ENCODE data around the gene CD48.
"Not testable (repeated sequence)": the region's sequence is repeated elsewhere in the genome, so short reads cannot be mapped to it uniquely, and the experiment has no call there.

The CD48 gene

GRCh38 chr1:160657250-160657781 lies 54.3 kb downstream of the CD48 start:
- no peak overlapping the region for H3K4me3 ChIP-seq (ENCODE audit: control insufficient read depth, low read depth, low read length)
- TF ChIP-seq CTCF (conservative IDR thresholded peaks at IDR 0.05; ENCODE audit: control insufficient read depth, insufficient read depth, low read depth, low read length) = no peak
- DNase-seq (ENCODE audit: low read depth) = no peak

- no peak for DNase-seq (ENCODE audit: low read depth)
- no peak for TF ChIP-seq CTCF (conservative IDR thresholded peaks at IDR 0.05; ENCODE audit: control insufficient read depth, insufficient read depth, low read depth, low read length)
- H3K4me3 ChIP-seq (ENCODE audit: control insufficient read depth, low read depth, low read length) = no peak overlapping the region
Measured at GRCh38 chr1:160656737-160657136, 54.9 kb downstream of the CD48 start.

GRCh38 chr1:160653620-160654016 lies 58.0 kb downstream of the CD48 start:
- no peak for DNase-seq (ENCODE audit: low read depth)
- no peak for TF ChIP-seq CTCF (conservative IDR thresholded peaks at IDR 0.05; ENCODE audit: control insufficient read depth, insufficient read depth, low read depth, low read length)
- no peak overlapping the region for H3K4me3 ChIP-seq (ENCODE audit: control insufficient read depth, low read depth, low read length)

- no peak overlapping the region for H3K4me3 ChIP-seq (ENCODE audit: control insufficient read depth, low read depth, low read length)
- no peak for TF ChIP-seq CTCF (conservative IDR thresholded peaks at IDR 0.05; ENCODE audit: control insufficient read depth, insufficient read depth, low read depth, low read length)
- no peak for DNase-seq (ENCODE audit: low read depth)
Measured at GRCh38 chr1:160652924-160653619, 58.5 kb downstream of the CD48 start.

- H3K4me3 ChIP-seq (ENCODE audit: control insufficient read depth, low read depth, low read length); DNase-seq (ENCODE audit: low read depth): not testable (repeated sequence)
Measured at GRCh38 chr1:160652065-160652641, 59.5 kb downstream of the CD48 start.

- DNase-seq (ENCODE audit: low read depth) = no peak
- TF ChIP-seq CTCF (conservative IDR thresholded peaks at IDR 0.05; ENCODE audit: control insufficient read depth, insufficient read depth, low read depth, low read length) = no peak
- no peak overlapping the region for H3K4me3 ChIP-seq (ENCODE audit: control insufficient read depth, low read depth, low read length)
Measured at GRCh38 chr1:160651433-160652064, 60.1 kb downstream of the CD48 start.

GRCh38 chr1:160647329-160647720 lies 64.3 kb downstream of the CD48 start:
- no peak for TF ChIP-seq CTCF (conservative IDR thresholded peaks at IDR 0.05; ENCODE audit: control insufficient read depth, insufficient read depth, low read depth, low read length)
- no peak for DNase-seq (ENCODE audit: low read depth)
- no peak overlapping the region for H3K4me3 ChIP-seq (ENCODE audit: control insufficient read depth, low read depth, low read length)
